HEK293 (cell line): ENCODE data around the gene RPS24.
A peak's percentile ranks its signal among the peaks of the same experiment; 100 is the strongest.

Experiments
- CTCF ChIA-PET: fragments of 350-600 bp; formaldehyde crosslinking; extraction: SDS; loops from one replicate; lab custom pipeline; 2021; ENCODE audit warnings: antibody characterized with exemption; lab: Yijun Ruan, JAX
- POLR2A ChIA-PET: fragments of 300-600 bp; formaldehyde crosslinking; extraction: SDS; loops from one replicate; lab custom pipeline; 2020; ENCODE audit warnings: antibody characterized with exemption, inconsistent platforms; lab: Yijun Ruan, JAX
- H3K27ac ChIP-seq: fragments of 200-500 bp; sonication (Bioruptor generic); 2 replicates; pipeline ENCODE4 v1.5.1; 2014; ENCODE audit warnings: low read depth, low read length, control low read depth, inconsistent platforms; ENCODE audit errors: extremely low read depth
- H3K36me3 ChIP-seq, 2 experiments: fragments of 200-500 bp in 1 of 2; sonication (Bioruptor generic) in 1 of 2; 1 replicate in 1 of 2; 2 replicates in 1 of 2; pipeline ENCODE4 v1.5.1; 2014 to 2017; ENCODE audit warnings: inconsistent platforms in 2 of 2, low read length in 2 of 2; ENCODE audit not compliant: control insufficient read depth in 2 of 2, insufficient read depth in 1 of 2
- H3K4me1 ChIP-seq: fragments of 200-500 bp; sonication (Bioruptor generic); 2 replicates; pipeline ENCODE4 v1.5.1; 2014; ENCODE audit warnings: mild to moderate bottlenecking, low read length, inconsistent platforms; ENCODE audit not compliant: control insufficient read depth, insufficient read depth
- H3K4me3 ChIP-seq: 2 replicates; pipeline ENCODE4 v1.5.1; 2011; ENCODE audit warnings: low read depth, mild to moderate bottlenecking, control low read depth, low read length, moderate library complexity
- H3K9me3 ChIP-seq: fragments of 200-500 bp; sonication (Bioruptor generic); 2 replicates; pipeline ENCODE4 v1.5.1; 2014; ENCODE audit warnings: low read depth, low read length, inconsistent platforms; ENCODE audit not compliant: control insufficient read depth, insufficient read depth
- CTCF ChIP-seq: fragments of 450-650 bp; formaldehyde crosslinking; IDR thresholded peaks from 2 replicates; pipeline ENCODE4 v1.5.1; 2016; ENCODE audit warnings: missing biosample characterization, missing genetic modification characterization
- HOXD13 ChIP-seq: sonication (generic); formaldehyde crosslinking; IDR thresholded peaks from 2 replicates; pipeline ENCODE4 v1.8.0; 2022; ENCODE audit warnings: missing genetic modification reagents, borderline replicate concordance
- KLF7 ChIP-seq: fragments of 450-650 bp; formaldehyde crosslinking; IDR thresholded peaks from 2 replicates; pipeline ENCODE4 v1.5.1; 2016; ENCODE audit warnings: missing biosample characterization, missing genetic modification characterization, borderline replicate concordance
- REST ChIP-seq: fragments of 450-650 bp; formaldehyde crosslinking; IDR thresholded peaks from 2 replicates; pipeline ENCODE4 v1.5.1; 2016; ENCODE audit warnings: missing biosample characterization, missing genetic modification characterization
- SCRT1 ChIP-seq: fragments of 450-650 bp; formaldehyde crosslinking; IDR thresholded peaks from 2 replicates; pipeline ENCODE4 v1.5.1; 2016; ENCODE audit warnings: missing biosample characterization, missing genetic modification characterization, borderline replicate concordance
- SETDB1 ChIP-seq: IDR thresholded peaks from one replicate; pipeline ENCODE4 v1.6.1; 2017; ENCODE audit warnings: mild to moderate bottlenecking, low read length, moderate library complexity, mixed read lengths; ENCODE audit not compliant: insufficient read length
- ZFP69B ChIP-seq: fragments of 450-650 bp; formaldehyde crosslinking; IDR thresholded peaks from 2 replicates; pipeline ENCODE4 v1.5.1; 2016; ENCODE audit warnings: missing biosample characterization, missing genetic modification characterization
- ZNF169 ChIP-seq: fragments of 450-650 bp; formaldehyde crosslinking; IDR thresholded peaks from 2 replicates; pipeline ENCODE4 v1.5.1; 2016; ENCODE audit warnings: missing biosample characterization, missing genetic modification characterization
- ZNF214 ChIP-seq: fragments of 450-650 bp; formaldehyde crosslinking; IDR thresholded peaks from 2 replicates; pipeline ENCODE4 v1.5.1; 2017; ENCODE audit warnings: missing biosample characterization, mild to moderate bottlenecking, missing genetic modification characterization, borderline replicate concordance
- ZNF239 ChIP-seq: fragments of 450-650 bp; formaldehyde crosslinking; IDR thresholded peaks from 2 replicates; pipeline ENCODE4 v1.5.1; 2016; ENCODE audit warnings: missing biosample characterization, missing genetic modification characterization
- ZNF391 ChIP-seq: fragments of 450-650 bp; formaldehyde crosslinking; IDR thresholded peaks from 2 replicates; pipeline ENCODE4 v1.5.1; 2016; ENCODE audit warnings: low read depth, missing biosample characterization, missing genetic modification characterization, borderline replicate concordance
- ZNF449 ChIP-seq: fragments of 450-650 bp; formaldehyde crosslinking; IDR thresholded peaks from 2 replicates; pipeline ENCODE4 v1.5.1; 2017; ENCODE audit warnings: missing biosample characterization, mild to moderate bottlenecking, missing genetic modification characterization, moderate library complexity
- ZNF555 ChIP-seq: fragments of 450-650 bp; formaldehyde crosslinking; conservative IDR thresholded peaks from 2 replicates; pipeline ENCODE4 v1.5.1; 2017; ENCODE audit warnings: missing biosample characterization, mild to moderate bottlenecking, missing genetic modification characterization, inconsistent platforms
- ZNF571 ChIP-seq: fragments of 450-650 bp; formaldehyde crosslinking; IDR thresholded peaks from 2 replicates; pipeline ENCODE4 v1.5.0; 2017; ENCODE audit warnings: missing biosample characterization, missing genetic modification characterization
- ZNF658 ChIP-seq: fragments of 450-650 bp; formaldehyde crosslinking; IDR thresholded peaks from 2 replicates; pipeline ENCODE4; 2016; ENCODE audit warnings: missing biosample characterization, missing genetic modification characterization
- ZNF701 ChIP-seq: fragments of 450-650 bp; formaldehyde crosslinking; IDR thresholded peaks from 2 replicates; pipeline ENCODE4 v1.5.1; 2016; ENCODE audit warnings: missing biosample characterization, missing genetic modification characterization

RPS24 gene

GRCh38 chr10:78028438-78029268, 5.0 kb upstream of the RPS24 start:
- Histone ChIP-seq H3K36me3 (peaks cover 18 to 40% of the 10 kb centered on the region in 2 experiments), H3K9me3 (no peaks in the 10 kb centered on the region), H3K4me3 (peak overlapping the region; percentile 92), H3K4me1 (no peaks in the 10 kb centered on the region), H3K27ac (peak overlapping the region; percentile 48; the same call in 1 of the 2 replicates)
- TF ChIP-seq REST: peak; percentile 66; the same call in 1 of the 2 replicates
- no peak for TF ChIP-seq SETDB1
- TF ChIP-seq ZFP69B (tag by site-specific recombination): no peak
- TF ChIP-seq ZNF214 (tag by site-specific recombination): no peak
- no peak for TF ChIP-seq HOXD13 (CRISPR knock-in tag)
- no peak for TF ChIP-seq ZNF658 (tag by site-specific recombination)
- peak; percentile 56 for TF ChIP-seq CTCF (tag by site-specific recombination)
- no peak for TF ChIP-seq ZNF169 (tag by site-specific recombination)
- no peak for TF ChIP-seq ZNF391 (tag by site-specific recombination)
- TF ChIP-seq ZNF701 (tag by site-specific recombination): no peak
- TF ChIP-seq ZNF449 (tag by site-specific recombination): no peak
- TF ChIP-seq KLF7 (tag by site-specific recombination): no peak
- TF ChIP-seq SCRT1 (tag by site-specific recombination): no peak
- no peak for TF ChIP-seq ZNF555 (tag by site-specific recombination)
- TF ChIP-seq ZNF571 (tag by site-specific recombination): no peak
- no peak for TF ChIP-seq ZNF239 (tag by site-specific recombination)
- ChIA-PET CTCF (interaction anchor here (0.6 to 1.4 kb wide), 4 partner anchors 15 to 1128 kb away, joined by 3 to 5 read pairs (median 4); no protein-coding TSS in a partner anchor), POLR2A (no interaction called here)
